Testis (tissue), 3 donors: ENCODE results near the gene ALAD. TPM values are rescaled to one million over a fixed set of nuclear protein-coding genes. Genes with fewer than 3 reads are reported as not detected.

Experiments used
- DNase-seq: peaks from one replicate; pipeline ENCODE4 v3.0.0-alpha.2; 2019
- H3K27ac ChIP-seq, 2 donors: fragments of 200-600 bp; sonication (generic); one replicate each; pipeline ENCODE4 v1.5.1; 2019
- H3K27me3 ChIP-seq: fragments of 200-600 bp; sonication (generic); one replicate; pipeline ENCODE4 v1.5.1; 2019
- H3K36me3 ChIP-seq: fragments of 200-600 bp; sonication (generic); one replicate; pipeline ENCODE4 v1.5.1; 2017; ENCODE audit warnings: low read depth; ENCODE audit errors: missing control alignments
- H3K4me1 ChIP-seq: fragments of 200-600 bp; sonication (generic); one replicate; pipeline ENCODE4 v1.5.1; 2019
- H3K4me3 ChIP-seq, 2 donors: fragments of 200-600 bp; sonication (generic); one replicate each; pipeline ENCODE4 v1.5.1; 2017 to 2019
- H3K9me3 ChIP-seq: fragments of 200-600 bp; sonication (generic); one replicate; pipeline ENCODE4 v1.5.1; 2017
- CTCF ChIP-seq, 3 experiments: fragments of 450-650 bp in 2 of 3; fragments of 200-600 bp in 1 of 3; sonication (generic) in 1 of 3; IDR thresholded peaks; one replicate each; pipeline ENCODE4 v1.5.1; 2016 to 2019; ENCODE audit warnings: antibody characterized with exemption in 3 of 3, mild to moderate bottlenecking in 2 of 3, moderate library complexity in 1 of 3
- POLR2A ChIP-seq: fragments of 450-650 bp; IDR thresholded peaks from one replicate; pipeline ENCODE4 v1.6.1; 2017; ENCODE audit warnings: antibody characterized with exemption, mild to moderate bottlenecking, moderate library complexity
- WGBS, 2 donors: methylation state at CpG; one replicate each; pipeline ENCODE4 v1.1.5; 2018; 5-methylcytosine and 5-hydroxymethylcytosine counted together
- intact Hi-C: fragments of 100-400 bp; cut with DNase I; formaldehyde crosslinking; loops from one replicate; pipeline ENCODE4 v1.15.1; 2023; ENCODE audit warnings: low total_unique reads
- polyA plus RNA-seq: library from polyadenylated mRNA; stranded (reverse); fragments of 350-450 nt; fragmentation: Illumina TruSeq; extraction: RNeasy Lipid Tissue Mini Kit (QIAGEN cat#74804); gene quantifications from one replicate; pipeline ENCODE4 v1.2.3, GENCODE V29; 2014; ENCODE audit warnings: low read depth, low replicate concordance; ENCODE audit not compliant: insufficient read depth
- total RNA-seq, 2 donors: library from RNA; depleted of rRNA; stranded (reverse); fragments of >200 nt; gene quantifications; one replicate each; pipeline ENCODE4 v1.2.3, GENCODE V29; 2016

The ALAD gene
- total and polyA plus RNA-seq, 3 donors from 2014 or later: 44.8 to 58.6 (median 52.8) TPM

GRCh38 chr9:113403646-113404045 is 2.6 kb upstream of the ALAD start:
- intact Hi-C loops: no loop called here
- H3K4me3 ChIP-seq: no peak overlapping the region
- no peaks in the 10 kb centered on the region for H3K36me3 ChIP-seq
- no peak for DNase-seq
- TF ChIP-seq CTCF (IDR thresholded peaks at IDR 0.05): no peak
- no peak for TF ChIP-seq POLR2A
- H3K27me3 ChIP-seq: no peaks in the 10 kb centered on the region
- WGBS, 2 donors: 82 to 84% methylated on average over 2 of the region's 2 CpGs
- H3K4me1 ChIP-seq: peaks cover 23% of the 10 kb centered on the region
- H3K27ac ChIP-seq: no peak overlapping the region
- no peaks in the 10 kb centered on the region for H3K9me3 ChIP-seq

DNA sequence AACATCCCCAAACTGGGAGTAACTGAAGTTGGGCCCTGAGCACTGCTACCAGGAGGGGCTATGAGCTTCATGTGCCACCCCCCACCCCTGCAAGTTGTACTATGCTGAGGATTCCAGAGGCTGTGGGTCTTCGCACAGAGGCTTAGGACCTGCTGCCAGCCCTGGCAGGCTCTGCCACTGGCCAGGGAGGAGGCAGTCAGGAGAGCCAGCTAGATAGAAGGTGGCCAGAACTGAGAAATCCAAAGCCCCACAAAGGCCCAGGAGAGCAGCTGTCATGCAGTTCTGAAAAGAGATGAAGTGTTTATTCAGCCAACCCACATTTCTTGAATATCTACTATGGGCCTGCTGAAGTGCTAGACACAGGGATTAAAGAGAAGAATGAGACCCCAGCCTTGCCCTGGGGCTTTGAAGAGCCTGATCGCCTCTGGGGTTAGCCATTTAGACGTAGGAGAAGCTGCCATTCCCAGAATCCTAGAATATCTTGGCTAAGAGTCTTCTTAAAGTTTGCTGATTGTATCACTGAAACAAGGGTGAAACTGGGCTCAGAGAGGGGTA is 1.4 kb downstream of the ALAD start:
- Histone ChIP-seq H3K36me3 (no peaks in the 10 kb centered on the region), H3K9me3 (no peaks in the 10 kb centered on the region), H3K4me1 (peaks cover 16% of the 10 kb centered on the region), H3K27ac (no peak overlapping the region), H3K4me3 (no peak overlapping the region), H3K27me3 (no peaks in the 10 kb centered on the region)
- TF ChIP-seq POLR2A (no peak), CTCF (IDR thresholded peaks at IDR 0.05) (no peak)
- DNase-seq: no peak
- WGBS, 2 donors: 76 to 82% methylated on average over 3 of the region's 3 CpGs
- intact Hi-C loops: no loop called here

DNA sequence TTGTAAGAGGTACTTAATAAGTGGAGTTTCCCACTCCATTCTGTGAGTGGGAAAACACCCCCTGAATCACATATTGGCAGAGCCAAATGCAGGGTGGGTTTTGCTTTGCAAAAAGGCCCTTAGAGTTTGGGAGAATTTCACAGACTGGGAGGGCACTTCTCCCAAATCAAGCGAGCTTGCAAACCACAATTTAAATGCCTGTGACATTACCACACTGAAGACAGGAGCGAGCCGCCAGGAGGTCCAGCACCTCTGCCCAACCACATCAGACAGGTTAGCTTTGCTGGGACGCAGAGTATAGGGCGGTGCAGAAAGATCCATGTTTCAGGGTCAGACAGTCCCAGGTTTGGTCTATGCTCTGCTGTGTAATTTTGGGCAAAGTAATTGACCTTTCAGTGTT is 2.3 kb downstream of the ALAD start:
- H3K4me1 ChIP-seq: peaks cover 16% of the 10 kb centered on the region
- H3K27ac ChIP-seq: no peak overlapping the region
- WGBS, 2 donors: 84 to 92% methylated on average over 5 of the region's 5 CpGs
- DNase-seq: no peak
- no peak overlapping the region for H3K4me3 ChIP-seq
- no peaks in the 10 kb centered on the region for H3K36me3 ChIP-seq
- no peaks in the 10 kb centered on the region for H3K27me3 ChIP-seq
- intact Hi-C loops: no loop called here
- no peak for TF ChIP-seq CTCF (IDR thresholded peaks at IDR 0.05)
- no peak for TF ChIP-seq POLR2A
- H3K9me3 ChIP-seq: no peaks in the 10 kb centered on the region

GRCh38 chr9:113397203-113397631 is 3.9 kb downstream of the ALAD start:
- intact Hi-C loops: no loop called here
- 60 to 66% methylated on average over 3 of the region's 3 CpGs for WGBS, 2 donors
- TF ChIP-seq CTCF (IDR thresholded peaks at IDR 0.05): no peak
- no peak for TF ChIP-seq POLR2A

More at GRCh38 chr9:113397203-113397631, 3.9 kb downstream of the ALAD start:
- Histone ChIP-seq H3K9me3 (no peaks in the 10 kb centered on the region), H3K4me1 (peaks cover 16% of the 10 kb centered on the region), H3K4me3 (no peak overlapping the region), H3K36me3 (no peaks in the 10 kb centered on the region), H3K27ac (no peak overlapping the region), H3K27me3 (no peaks in the 10 kb centered on the region)
- DNase-seq: no peak
